ENCODE data around the gene KRTAP12-1.

The KRTAP12-1 gene

DNA sequence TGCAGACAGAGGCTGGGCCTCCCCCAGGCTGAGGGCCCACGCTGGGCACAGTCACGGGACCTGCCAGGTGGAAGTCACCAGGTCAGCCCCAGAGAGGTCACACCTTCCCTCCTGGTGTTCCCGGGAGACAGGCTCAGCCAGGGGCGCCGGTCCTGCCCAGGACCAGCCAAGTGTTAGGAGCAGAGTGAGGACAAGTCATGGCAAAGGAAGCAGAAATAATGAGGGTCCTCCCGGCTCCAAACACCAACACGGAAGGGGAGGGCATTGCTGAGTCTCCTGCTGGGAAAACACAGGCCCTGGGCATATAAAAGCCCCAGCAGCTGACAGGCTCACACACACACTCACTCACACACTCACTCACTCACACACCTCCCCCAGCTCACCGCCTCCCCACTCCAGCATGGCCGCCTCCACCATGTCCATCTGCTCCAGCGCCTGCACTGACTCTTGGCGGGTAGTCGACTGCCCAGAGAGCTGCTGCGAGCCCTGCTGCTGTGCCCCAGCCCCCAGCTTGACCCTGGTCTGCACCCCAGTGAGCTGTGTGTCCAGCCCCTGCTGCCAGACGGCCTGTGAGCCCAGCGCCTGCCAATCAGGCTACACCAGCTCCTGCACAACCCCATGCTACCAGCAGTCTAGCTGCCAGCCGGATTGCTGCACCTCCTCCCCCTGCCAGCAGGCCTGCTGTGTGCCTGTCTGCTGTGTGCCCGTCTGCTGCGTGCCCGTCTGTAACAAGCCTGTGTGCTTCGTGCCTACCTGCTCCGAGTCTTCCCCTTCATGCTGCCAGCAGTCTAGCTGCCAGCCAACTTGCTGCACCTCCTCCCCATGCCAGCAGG lies 44.7 kb downstream of the KRTAP12-1 start, which contains the start of gene KRTAP10-10:
KRTAP10-10 (plus strand) TSS at position 339 of the 833 bp plus-strand sequence; CDS start at position 401, 62 bp downstream.
- Histone ChIP-seq H3K27me3 (no peaks in the 10 kb centered on the region), H3K4me3 (no peak within 1 kb of the TSS), H4K20me1 (no peaks in the 10 kb centered on the region), H3K9ac (no peak within 1 kb of the TSS), H3K9me3 (replicated peaks in 1 of 11) (peaks cover 29 to 38% (median 31%) of the 10 kb centered on the region in 11 experiments), H3K36me3 (no peaks in the 10 kb centered on the region), H3K4me2 (no peak within 1 kb of the TSS), H3K27ac (no peak within 1 kb of the TSS), H3K4me1 (no peaks in the 10 kb centered on the region)
- no peak for TF ChIP-seq Cebpa-rat (IDR thresholded peaks at IDR 0.05)

DNA sequence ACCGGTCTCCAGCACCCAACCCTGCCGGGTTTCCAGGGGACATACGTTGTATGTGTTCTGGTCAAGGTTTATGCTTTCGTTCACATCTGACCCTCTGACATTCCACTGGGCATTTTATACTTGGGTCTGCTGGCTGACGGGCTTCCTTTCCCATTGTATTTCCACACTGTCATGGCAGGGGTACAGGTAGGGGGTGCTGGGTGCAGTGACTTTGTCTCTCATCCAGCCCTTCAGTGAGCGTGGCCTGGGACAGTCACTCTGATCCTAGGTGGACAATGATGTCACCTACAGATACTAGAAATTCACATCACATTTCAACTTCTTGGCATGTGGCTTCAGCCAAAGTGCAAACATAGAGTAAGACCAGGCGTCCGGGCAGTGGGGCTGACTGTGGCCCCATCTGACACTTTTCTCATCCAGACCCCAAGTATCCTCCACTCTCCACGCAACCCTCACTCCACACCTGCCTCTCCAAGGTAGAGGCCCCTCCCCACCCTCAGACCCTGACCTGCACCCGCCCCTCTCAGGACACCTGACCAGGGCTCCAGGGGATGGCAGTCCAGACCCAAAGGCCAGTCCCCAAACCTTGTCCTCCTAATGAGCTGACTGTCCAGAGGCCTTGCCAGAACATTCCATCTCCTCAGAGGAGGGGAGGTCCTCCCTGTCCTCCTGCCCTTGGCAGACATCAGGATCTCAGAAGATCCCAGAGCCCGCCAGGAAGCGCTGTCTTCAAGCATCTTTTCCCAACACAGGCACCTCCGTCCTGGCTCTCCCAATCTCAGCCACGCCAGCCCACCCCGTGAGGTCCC lies 45.5 kb downstream of the KRTAP12-1 start:
- H3K4me3 ChIP-seq = no peak overlapping the region
- H3K4me2 ChIP-seq = no peak overlapping the region
- H3K36me3 ChIP-seq = no peaks in the 10 kb centered on the region
- H3K27ac ChIP-seq = no peak overlapping the region
- no peaks in the 10 kb centered on the region for H3K4me1 ChIP-seq
- no peaks in the 10 kb centered on the region for H4K20me1 ChIP-seq
- H3K27me3 ChIP-seq = no peaks in the 10 kb centered on the region
- H3K9me3 ChIP-seq (replicated peaks in 1 of 11) = peaks cover 29 to 38% (median 32%) of the 10 kb centered on the region in 11 experiments
- no peak overlapping the region for H3K9ac ChIP-seq
- no peak for TF ChIP-seq Cebpa-rat (IDR thresholded peaks at IDR 0.05)

DNA sequence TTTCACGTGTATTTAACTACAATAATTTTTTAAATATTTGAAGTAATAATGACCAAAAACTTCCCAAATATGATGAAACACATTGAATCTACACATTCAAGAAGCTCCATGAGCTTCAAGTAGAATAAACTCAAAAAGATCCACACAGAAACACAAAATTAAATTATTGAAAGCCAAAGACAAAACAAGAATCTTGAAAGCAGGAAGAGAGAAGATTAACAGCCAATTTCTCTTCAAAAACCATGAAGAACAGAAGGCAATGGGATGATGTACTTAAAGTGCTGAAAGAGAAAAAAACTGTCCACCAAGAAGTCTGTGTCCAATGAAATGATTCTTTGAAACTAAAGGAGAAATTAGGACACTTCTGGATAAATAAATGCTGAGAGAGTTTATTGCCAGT lies 49.9 kb downstream of the KRTAP12-1 start:
- H3K27me3 ChIP-seq = no peaks in the 10 kb centered on the region
- no peak overlapping the region for H3K4me2 ChIP-seq

More for the DNA sequence above, 49.9 kb downstream of the KRTAP12-1 start:
- Histone ChIP-seq H3K4me1 (peaks cover 0 to 19% (median 13%) of the 10 kb centered on the region in 10 experiments; a peak in 16 of 20 replicates), H3K36me3 (no peaks in the 10 kb centered on the region), H3K4me3 (no peak overlapping the region), H3K9ac (no peak overlapping the region), H3K27ac (no peak overlapping the region), H4K20me1 (no peaks in the 10 kb centered on the region), H3K9me3 (replicated peaks in 1 of 11) (peaks cover 32 to 42% (median 35%) of the 10 kb centered on the region in 11 experiments)
- no peak for TF ChIP-seq Cebpa-rat (IDR thresholded peaks at IDR 0.05)
